GM23248 (cell line): ENCODE measurements around the gene LRRK2. TPM values are rescaled to one million over a fixed set of nuclear protein-coding genes. Genes with fewer than 3 reads are reported as not detected.

Source experiments
- DNase-seq: peaks from one replicate; pipeline ENCODE4 v3.0.0-alpha.2; 2015
- H2AFZ ChIP-seq: fragments of 200-600 bp; sonication (generic); 2 replicates; pipeline ENCODE4 v1.6.1; 2016; ENCODE audit warnings: antibody characterized with exemption
- H3F3A ChIP-seq: fragments of 200-600 bp; sonication (generic); 2 replicates; pipeline ENCODE4 v1.6.1; 2016; ENCODE audit warnings: mild to moderate bottlenecking, antibody characterized with exemption, mixed run types; ENCODE audit not compliant: insufficient read depth
- H3K27ac ChIP-seq: fragments of 200-600 bp; sonication (generic); 2 replicates; pipeline ENCODE4 v1.5.1; 2016; ENCODE audit warnings: mild to moderate bottlenecking
- H3K27me3 ChIP-seq: fragments of 200-600 bp; sonication (generic); replicated peaks from 2 replicates; pipeline ENCODE4 v1.6.1; 2016; ENCODE audit warnings: mild to moderate bottlenecking; ENCODE audit not compliant: insufficient read depth
- H3K36me3 ChIP-seq: fragments of 200-600 bp; sonication (generic); 2 replicates; pipeline ENCODE4 v1.6.1; 2016; ENCODE audit warnings: low read depth, mild to moderate bottlenecking
- H3K4me1 ChIP-seq: fragments of 200-600 bp; sonication (generic); 2 replicates; pipeline ENCODE4 v1.6.1; 2016; ENCODE audit warnings: mild to moderate bottlenecking; ENCODE audit not compliant: insufficient read depth
- H3K4me2 ChIP-seq: fragments of 200-600 bp; sonication (generic); one replicate; pipeline ENCODE4 v1.6.1; 2016; ENCODE audit warnings: mild to moderate bottlenecking; ENCODE audit not compliant: unreplicated experiment
- H3K4me3 ChIP-seq: fragments of 200-600 bp; sonication (generic); 2 replicates; pipeline ENCODE4 v1.5.1; 2016; ENCODE audit warnings: mild to moderate bottlenecking
- H3K79me2 ChIP-seq: fragments of 200-600 bp; sonication (generic); 2 replicates; pipeline ENCODE4 v1.6.1; 2016; ENCODE audit warnings: mild to moderate bottlenecking; ENCODE audit not compliant: insufficient read depth
- H3K9ac ChIP-seq: fragments of 200-600 bp; sonication (generic); 2 replicates; pipeline ENCODE4 v1.6.1; 2016; ENCODE audit warnings: mild to moderate bottlenecking
- H3K9me2 ChIP-seq: fragments of 200-600 bp; sonication (generic); 2 replicates; pipeline ENCODE4 v1.6.1; 2016; ENCODE audit warnings: mixed run types, mild to moderate bottlenecking, moderate library complexity; ENCODE audit not compliant: insufficient read depth
- H3K9me3 ChIP-seq: fragments of 200-600 bp; sonication (generic); one replicate; pipeline ENCODE4 v1.6.1; 2017; ENCODE audit warnings: low read depth
- H4K20me1 ChIP-seq: fragments of 200-600 bp; sonication (generic); 2 replicates; pipeline ENCODE4 v1.6.0; 2016; ENCODE audit not compliant: insufficient read depth
- EZH2 ChIP-seq: fragments of 200-600 bp; sonication (generic); IDR thresholded peaks from 2 replicates; pipeline ENCODE4 v1.6.1; 2018; ENCODE audit warnings: antibody characterized with exemption, mild to moderate bottlenecking; ENCODE audit not compliant: insufficient read depth, poor library complexity, severe bottlenecking
- EZH2phosphoT487 ChIP-seq: fragments of 200-600 bp; sonication (generic); IDR thresholded peaks from 2 replicates; pipeline ENCODE4 v1.6.1; 2018; ENCODE audit warnings: antibody characterized with exemption, moderate library complexity, mild to moderate bottlenecking, low read depth; ENCODE audit not compliant: insufficient read depth
- WGBS, 2 experiments: methylation state at CpG; one replicate each; pipeline ENCODE4 v1.1.6; 2015 to 2017; ENCODE audit warnings: low lambda C conversion rate in 2 of 2, low coverage in 1 of 2; ENCODE audit errors: missing lambda C conversion rate in 2 of 2; 5-methylcytosine and 5-hydroxymethylcytosine counted together
- in situ Hi-C: fragments of 300-500 bp; cut with MboI; formaldehyde crosslinking; loops from 2 replicates; pipeline ENCODE4 v1.15.0; 2020
- polyA plus RNA-seq: library from polyadenylated mRNA; unstranded; fragments of >200 nt; fragmentation: Nextera tagmentation; extraction: Ambion mirVana; gene quantifications from 2 replicates; pipeline ENCODE4 v1.2.1, GENCODE V29; 2016
- total RNA-seq: library from RNA; depleted of rRNA; stranded (reverse); fragments of >200 nt; shearing (Covaris generic); gene quantifications from 2 replicates; pipeline ENCODE4 v1.2.3, GENCODE V29; 2014

Gene LRRK2
- total and polyA plus RNA-seq, 2 experiments from 2014 or later = 1.7 to 7.0 TPM

DNA sequence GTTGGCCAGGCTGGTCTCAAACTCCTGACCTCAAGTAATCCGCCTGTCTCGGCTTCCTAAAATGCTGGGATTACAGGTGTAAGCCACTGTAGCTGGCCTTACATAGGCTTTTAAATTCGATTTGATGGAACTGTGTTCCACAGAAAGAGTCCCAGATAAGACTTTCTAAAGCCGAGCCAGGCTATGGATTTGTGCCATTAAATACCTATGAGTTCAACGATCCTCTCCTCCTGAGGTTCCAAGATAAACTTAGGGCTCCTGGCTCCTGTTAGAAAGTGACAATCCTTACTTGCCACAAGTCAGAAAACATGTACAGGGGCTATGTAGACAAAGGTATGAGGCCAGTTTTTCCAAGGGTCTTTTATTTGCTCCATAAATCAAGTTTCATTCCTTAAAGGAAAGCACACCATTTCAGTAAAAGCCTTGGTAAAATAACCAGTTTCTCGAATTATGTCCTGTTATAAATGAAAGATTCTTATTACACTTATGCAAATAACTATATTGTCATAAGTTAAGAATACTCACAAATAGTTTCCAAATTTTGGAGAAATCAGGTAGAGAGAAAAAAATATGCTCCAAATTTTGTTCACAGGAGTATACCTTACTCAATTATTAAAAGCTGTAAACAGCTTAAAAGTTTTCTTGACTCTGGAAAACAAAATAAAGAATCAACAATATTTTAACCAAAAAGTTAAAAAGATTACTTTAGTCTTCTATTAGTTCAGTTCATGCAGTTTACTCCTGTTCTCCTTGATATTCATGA is 36.1 kb upstream of the LRRK2 start:
- Histone ChIP-seq H3K79me2 (no peaks in the 10 kb centered on the region), H3K9me3 (no peaks in the 10 kb centered on the region), H3K4me2 (no peak overlapping the region), H3K4me3 (no peak overlapping the region), H4K20me1 (no peaks in the 10 kb centered on the region), H3K9ac (no peak overlapping the region), H3K36me3 (no peaks in the 10 kb centered on the region), H3K4me1 (no peaks in the 10 kb centered on the region), H3K27ac (no peak overlapping the region), H3F3A (no peaks in the 10 kb centered on the region), H3K9me2 (no peaks in the 10 kb centered on the region), H3K27me3 (no peaks in the 10 kb centered on the region), H2AFZ (no peak overlapping the region)
- in situ Hi-C loops = loop anchor here (25.0 kb wide), 1 partner anchor 374 kb away; no protein-coding TSS in a partner anchor
- 33 to 45% methylated on average over 6 of the region's 6 CpGs for WGBS, 2 experiments
- DNase-seq = no peak
- TF ChIP-seq EZH2 = no peak
- no peak for TF ChIP-seq EZH2phosphoT487

GRCh38 chr12:40192704-40193255 is 32.0 kb upstream of the LRRK2 start:
- no peak for DNase-seq
- Histone ChIP-seq H2AFZ (peak overlapping the region; percentile 16; the same call in 1 of the 2 replicates), H4K20me1 (no peaks in the 10 kb centered on the region), H3K9ac (no peak overlapping the region), H3K9me2 (no peaks in the 10 kb centered on the region), H3K36me3 (no peaks in the 10 kb centered on the region), H3K27ac (no peak overlapping the region), H3F3A (no peaks in the 10 kb centered on the region), H3K4me2 (no peak overlapping the region), H3K79me2 (no peaks in the 10 kb centered on the region), H3K4me1 (no peaks in the 10 kb centered on the region), H3K4me3 (no peak overlapping the region), H3K9me3 (no peaks in the 10 kb centered on the region), H3K27me3 (no peaks in the 10 kb centered on the region)
- TF ChIP-seq EZH2phosphoT487 (no peak), EZH2 (no peak)
- in situ Hi-C loops = loop anchor here (25.0 kb wide), 1 partner anchor 370 kb away; no protein-coding TSS in a partner anchor
- 63 to 66% methylated on average over 6 of the region's 6 CpGs for WGBS, 2 experiments

DNA sequence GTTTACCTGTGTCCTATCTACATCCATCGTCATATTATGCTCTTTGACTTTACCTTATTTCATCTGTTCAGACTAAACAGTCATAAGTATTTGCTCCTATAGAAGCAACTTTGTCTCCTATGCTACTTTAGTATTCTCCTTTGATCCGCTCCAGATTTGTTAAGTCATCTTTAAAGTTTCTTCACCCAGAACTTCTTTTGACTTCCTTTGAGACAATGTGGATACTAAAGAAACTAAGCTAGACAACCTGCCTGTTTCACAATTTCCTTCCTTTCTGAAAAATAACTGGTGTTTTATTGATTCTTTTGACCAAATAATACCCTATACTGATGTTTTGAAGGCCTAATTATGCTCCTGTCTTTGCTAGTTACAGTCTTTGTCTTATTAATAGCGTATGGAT is 30.0 kb upstream of the LRRK2 start:
- Histone ChIP-seq H2AFZ (no peak overlapping the region), H3K36me3 (no peaks in the 10 kb centered on the region), H3K27ac (no peak overlapping the region), H3K27me3 (no peaks in the 10 kb centered on the region), H3K9ac (no peak overlapping the region), H3K4me2 (no peak overlapping the region), H3K9me3 (no peaks in the 10 kb centered on the region), H3K4me3 (no peak overlapping the region), H3K9me2 (no peaks in the 10 kb centered on the region), H3F3A (no peaks in the 10 kb centered on the region), H4K20me1 (no peaks in the 10 kb centered on the region), H3K4me1 (no peaks in the 10 kb centered on the region), H3K79me2 (no peaks in the 10 kb centered on the region)
- WGBS, 2 experiments = 86 to 88% methylated on average over 3 of the region's 3 CpGs
- TF ChIP-seq EZH2 (no peak), EZH2phosphoT487 (no peak)
- in situ Hi-C loops = loop anchor here (25.0 kb wide), 1 partner anchor 367 kb away; no protein-coding TSS in a partner anchor
- DNase-seq = no peak

GRCh38 chr12:40197590-40197989 is 27.2 kb upstream of the LRRK2 start:
- H3K9me2 ChIP-seq = no peaks in the 10 kb centered on the region
- H3K36me3 ChIP-seq = no peaks in the 10 kb centered on the region
- H3K4me2 ChIP-seq = no peak overlapping the region
- H3F3A ChIP-seq = no peaks in the 10 kb centered on the region
- no peak overlapping the region for H2AFZ ChIP-seq
- H3K4me3 ChIP-seq = no peak overlapping the region
- H4K20me1 ChIP-seq = no peaks in the 10 kb centered on the region
- no peaks in the 10 kb centered on the region for H3K9me3 ChIP-seq
- no peaks in the 10 kb centered on the region for H3K27me3 ChIP-seq
- no peak for TF ChIP-seq EZH2phosphoT487
- no peak for TF ChIP-seq EZH2
- in situ Hi-C loops = loop anchor here (25.0 kb wide), 1 partner anchor 365 kb away; no protein-coding TSS in a partner anchor
- no peak overlapping the region for H3K9ac ChIP-seq
- no peaks in the 10 kb centered on the region for H3K79me2 ChIP-seq
- H3K27ac ChIP-seq = no peak overlapping the region
- H3K4me1 ChIP-seq = no peaks in the 10 kb centered on the region
- DNase-seq = no peak
- 94 to 100% methylated on average over 4 of the region's 4 CpGs for WGBS, 2 experiments
